HepG2 (cell line): ENCODE results near the gene RCC1. TPM values are rescaled to one million over a fixed set of nuclear protein-coding genes. Genes with fewer than 3 reads are reported as not detected.

Experiments used
- ASH2L ChIP-seq: fragments of 300-600, 200-600 bp; sonication (generic); IDR thresholded peaks from 2 replicates; pipeline ENCODE4 v1.7.0; 2017; ENCODE audit warnings: low read depth, mild to moderate bottlenecking, moderate library complexity, mixed read lengths, low read length; ENCODE audit not compliant: insufficient read length
- NCOR1 ChIP-seq: fragments of 200-600 bp; sonication (generic); IDR thresholded peaks from 2 replicates; pipeline ENCODE4 v1.7.0; 2017; ENCODE audit warnings: antibody characterized with exemption, low read length, borderline replicate concordance
- NFKBIZ ChIP-seq: IDR thresholded peaks from 2 replicates; pipeline ENCODE4 v1.6.1; 2018; ENCODE audit warnings: missing genetic modification reagents, missing compliant biosample characterization
- RORA ChIP-seq: sonication (generic); formaldehyde crosslinking; IDR thresholded peaks from 2 replicates; pipeline ENCODE4 v1.5.0; 2020; ENCODE audit warnings: mild to moderate bottlenecking, missing genetic modification reagents, moderate library complexity
- ZNF362 ChIP-seq: sonication (generic); formaldehyde crosslinking; IDR thresholded peaks from 2 replicates; pipeline ENCODE4 v1.4.0; 2020; ENCODE audit warnings: missing genetic modification reagents, mild to moderate bottlenecking, borderline replicate concordance
- ZNF761 ChIP-seq: sonication (generic); formaldehyde crosslinking; conservative IDR thresholded peaks from 2 replicates; pipeline ENCODE4 v1.4.0; 2020; ENCODE audit warnings: mild to moderate bottlenecking, missing genetic modification reagents
- polyA plus RNA-seq, 8 experiments: library from polyadenylated mRNA; depleted of rRNA in 3 of 8; stranded (reverse) in 7 of 8; unstranded in 1 of 8; fragments of >200 nt; fragmentation: Illumina TruSeq in 4 of 8; extraction: Trizol in 4 of 8; gene quantifications; 2 replicates each; pipeline versions ENCODE4 v1.2.1 to v1.2.3, GENCODE V29; 2011 to 2016; ENCODE audit warnings: low read depth in 4 of 8, missing spikeins in 1 of 8, mixed read lengths in 1 of 8; ENCODE audit not compliant: insufficient read depth in 1 of 8
- total RNA-seq, 5 experiments: library from RNA; depleted of rRNA; stranded (reverse); fragments of >200 nt; fragmentation: Illumina TruSeq; extraction: Trizol; gene quantifications; 2 replicates each; pipeline ENCODE4 v1.2.3, GENCODE V29; 2016; ENCODE audit warnings: low read depth in 1 of 5
- TF ChIP-seq, protein P1 (sequence below): sonication (generic); formaldehyde crosslinking; IDR thresholded peaks from 2 replicates; pipeline ENCODE4 v1.4.0; 2020; ENCODE audit warnings: mild to moderate bottlenecking, missing genetic modification reagents
- TF ChIP-seq, protein P2 (sequence below): IDR thresholded peaks from 2 replicates; pipeline ENCODE4 v1.6.1; 2016; ENCODE audit warnings: mild to moderate bottlenecking
- TF ChIP-seq, protein P3 (sequence below): sonication (generic); formaldehyde crosslinking; IDR thresholded peaks from 2 replicates; pipeline ENCODE4 v1.5.0; 2020; ENCODE audit warnings: mild to moderate bottlenecking, missing genetic modification reagents, borderline replicate concordance

RCC1 gene
- total and polyA plus RNA-seq, 2 of the 13 experiments (the other 11 are each of a cell fraction or from before 2014, with no cell fraction given) = 47.2 to 80.8 TPM

DNA sequence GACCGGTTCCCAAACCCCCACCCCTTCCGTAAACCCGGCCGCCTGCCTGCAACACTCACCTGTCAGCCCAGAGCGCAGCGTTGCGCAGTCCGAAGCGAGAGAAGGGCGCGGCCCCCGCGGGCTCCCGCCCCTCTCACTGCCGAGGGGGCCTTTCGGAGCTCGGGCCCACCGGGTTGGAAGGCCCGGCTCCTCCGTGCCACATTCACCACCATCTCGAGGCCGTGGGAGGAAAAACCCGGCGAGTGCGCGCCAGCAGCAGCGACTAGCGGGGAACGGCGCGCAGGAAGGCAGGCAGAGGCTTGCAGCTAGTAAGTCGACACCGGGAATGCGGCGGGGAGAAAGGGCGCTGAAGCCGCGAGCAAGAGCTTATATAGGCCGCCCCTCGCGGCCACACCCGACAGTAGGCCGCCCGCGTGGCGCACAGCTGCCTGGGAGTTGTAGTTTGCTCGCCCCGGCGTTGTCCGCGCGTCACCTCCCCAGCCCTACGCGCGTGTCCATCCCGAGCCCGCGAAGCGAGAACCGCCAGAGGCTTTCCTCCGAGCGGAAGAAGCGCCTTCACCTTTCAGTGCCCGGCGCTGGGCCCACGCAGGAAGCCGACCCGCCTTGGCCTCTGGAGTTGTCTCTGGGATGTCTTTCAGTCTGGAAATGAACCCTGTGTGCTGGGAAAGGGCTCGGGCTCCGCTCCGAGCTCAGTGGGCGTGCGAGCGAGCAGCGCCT, 75.8 kb downstream of the RCC1 start (continued):
- TF ChIP-seq, protein P1, sequence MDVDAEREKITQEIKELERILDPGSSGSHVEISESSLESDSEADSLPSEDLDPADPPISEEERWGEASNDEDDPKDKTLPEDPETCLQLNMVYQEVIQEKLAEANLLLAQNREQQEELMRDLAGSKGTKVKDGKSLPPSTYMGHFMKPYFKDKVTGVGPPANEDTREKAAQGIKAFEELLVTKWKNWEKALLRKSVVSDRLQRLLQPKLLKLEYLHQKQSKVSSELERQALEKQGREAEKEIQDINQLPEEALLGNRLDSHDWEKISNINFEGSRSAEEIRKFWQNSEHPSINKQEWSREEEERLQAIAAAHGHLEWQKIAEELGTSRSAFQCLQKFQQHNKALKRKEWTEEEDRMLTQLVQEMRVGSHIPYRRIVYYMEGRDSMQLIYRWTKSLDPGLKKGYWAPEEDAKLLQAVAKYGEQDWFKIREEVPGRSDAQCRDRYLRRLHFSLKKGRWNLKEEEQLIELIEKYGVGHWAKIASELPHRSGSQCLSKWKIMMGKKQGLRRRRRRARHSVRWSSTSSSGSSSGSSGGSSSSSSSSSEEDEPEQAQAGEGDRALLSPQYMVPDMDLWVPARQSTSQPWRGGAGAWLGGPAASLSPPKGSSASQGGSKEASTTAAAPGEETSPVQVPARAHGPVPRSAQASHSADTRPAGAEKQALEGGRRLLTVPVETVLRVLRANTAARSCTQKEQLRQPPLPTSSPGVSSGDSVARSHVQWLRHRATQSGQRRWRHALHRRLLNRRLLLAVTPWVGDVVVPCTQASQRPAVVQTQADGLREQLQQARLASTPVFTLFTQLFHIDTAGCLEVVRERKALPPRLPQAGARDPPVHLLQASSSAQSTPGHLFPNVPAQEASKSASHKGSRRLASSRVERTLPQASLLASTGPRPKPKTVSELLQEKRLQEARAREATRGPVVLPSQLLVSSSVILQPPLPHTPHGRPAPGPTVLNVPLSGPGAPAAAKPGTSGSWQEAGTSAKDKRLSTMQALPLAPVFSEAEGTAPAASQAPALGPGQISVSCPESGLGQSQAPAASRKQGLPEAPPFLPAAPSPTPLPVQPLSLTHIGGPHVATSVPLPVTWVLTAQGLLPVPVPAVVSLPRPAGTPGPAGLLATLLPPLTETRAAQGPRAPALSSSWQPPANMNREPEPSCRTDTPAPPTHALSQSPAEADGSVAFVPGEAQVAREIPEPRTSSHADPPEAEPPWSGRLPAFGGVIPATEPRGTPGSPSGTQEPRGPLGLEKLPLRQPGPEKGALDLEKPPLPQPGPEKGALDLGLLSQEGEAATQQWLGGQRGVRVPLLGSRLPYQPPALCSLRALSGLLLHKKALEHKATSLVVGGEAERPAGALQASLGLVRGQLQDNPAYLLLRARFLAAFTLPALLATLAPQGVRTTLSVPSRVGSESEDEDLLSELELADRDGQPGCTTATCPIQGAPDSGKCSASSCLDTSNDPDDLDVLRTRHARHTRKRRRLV = peak; percentile 94
- TF ChIP-seq NFKBIZ (CRISPR knock-in tag) = no peak
- peak; percentile 86 for TF ChIP-seq ASH2L
- TF ChIP-seq, protein P2, sequence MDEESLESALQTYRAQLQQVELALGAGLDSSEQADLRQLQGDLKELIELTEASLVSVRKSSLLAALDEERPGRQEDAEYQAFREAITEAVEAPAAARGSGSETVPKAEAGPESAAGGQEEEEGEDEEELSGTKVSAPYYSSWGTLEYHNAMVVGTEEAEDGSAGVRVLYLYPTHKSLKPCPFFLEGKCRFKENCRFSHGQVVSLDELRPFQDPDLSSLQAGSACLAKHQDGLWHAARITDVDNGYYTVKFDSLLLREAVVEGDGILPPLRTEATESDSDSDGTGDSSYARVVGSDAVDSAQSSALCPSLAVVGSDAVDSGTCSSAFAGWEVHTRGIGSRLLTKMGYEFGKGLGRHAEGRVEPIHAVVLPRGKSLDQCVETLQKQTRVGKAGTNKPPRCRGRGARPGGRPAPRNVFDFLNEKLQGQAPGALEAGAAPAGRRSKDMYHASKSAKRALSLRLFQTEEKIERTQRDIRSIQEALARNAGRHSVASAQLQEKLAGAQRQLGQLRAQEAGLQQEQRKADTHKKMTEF = peak; percentile 84
- peak; percentile 56; the same call in 1 of the 2 replicates for TF ChIP-seq ZNF362 (CRISPR knock-in tag)
- TF ChIP-seq, protein P3, sequence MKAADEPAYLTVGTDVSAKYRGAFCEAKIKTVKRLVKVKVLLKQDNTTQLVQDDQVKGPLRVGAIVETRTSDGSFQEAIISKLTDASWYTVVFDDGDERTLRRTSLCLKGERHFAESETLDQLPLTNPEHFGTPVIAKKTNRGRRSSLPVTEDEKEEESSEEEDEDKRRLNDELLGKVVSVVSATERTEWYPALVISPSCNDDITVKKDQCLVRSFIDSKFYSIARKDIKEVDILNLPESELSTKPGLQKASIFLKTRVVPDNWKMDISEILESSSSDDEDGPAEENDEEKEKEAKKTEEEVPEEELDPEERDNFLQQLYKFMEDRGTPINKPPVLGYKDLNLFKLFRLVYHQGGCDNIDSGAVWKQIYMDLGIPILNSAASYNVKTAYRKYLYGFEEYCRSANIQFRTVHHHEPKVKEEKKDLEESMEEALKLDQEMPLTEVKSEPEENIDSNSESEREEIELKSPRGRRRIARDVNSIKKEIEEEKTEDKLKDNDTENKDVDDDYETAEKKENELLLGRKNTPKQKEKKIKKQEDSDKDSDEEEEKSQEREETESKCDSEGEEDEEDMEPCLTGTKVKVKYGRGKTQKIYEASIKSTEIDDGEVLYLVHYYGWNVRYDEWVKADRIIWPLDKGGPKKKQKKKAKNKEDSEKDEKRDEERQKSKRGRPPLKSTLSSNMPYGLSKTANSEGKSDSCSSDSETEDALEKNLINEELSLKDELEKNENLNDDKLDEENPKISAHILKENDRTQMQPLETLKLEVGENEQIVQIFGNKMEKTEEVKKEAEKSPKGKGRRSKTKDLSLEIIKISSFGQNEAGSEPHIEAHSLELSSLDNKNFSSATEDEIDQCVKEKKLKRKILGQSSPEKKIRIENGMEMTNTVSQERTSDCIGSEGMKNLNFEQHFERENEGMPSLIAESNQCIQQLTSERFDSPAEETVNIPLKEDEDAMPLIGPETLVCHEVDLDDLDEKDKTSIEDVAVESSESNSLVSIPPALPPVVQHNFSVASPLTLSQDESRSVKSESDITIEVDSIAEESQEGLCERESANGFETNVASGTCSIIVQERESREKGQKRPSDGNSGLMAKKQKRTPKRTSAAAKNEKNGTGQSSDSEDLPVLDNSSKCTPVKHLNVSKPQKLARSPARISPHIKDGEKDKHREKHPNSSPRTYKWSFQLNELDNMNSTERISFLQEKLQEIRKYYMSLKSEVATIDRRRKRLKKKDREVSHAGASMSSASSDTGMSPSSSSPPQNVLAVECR = peak; percentile 94
- peak; percentile 68 for TF ChIP-seq ZNF761
- peak; percentile 15; the same call in 1 of the 2 replicates for TF ChIP-seq NCOR1
- TF ChIP-seq RORA (CRISPR knock-in tag) = no peak
